ENCODE data around the gene SKI. TPM values are rescaled to one million over a fixed set of nuclear protein-coding genes. Genes with fewer than 3 reads are reported as not detected.

The SKI gene
- total RNA-seq, 2 experiments from 2014 or later: 4.7 to 11.7 TPM

- H3K4me1 ChIP-seq (ENCODE audit: insufficient read depth, low read length, poor library complexity, severe bottlenecking): peaks cover 15% of the 10 kb centered on the region
- H3K4me2 ChIP-seq (ENCODE audit: low read length): no peak overlapping the region
- H3K27ac ChIP-seq (ENCODE audit: low read depth, low read length, poor library complexity, severe bottlenecking): no peak overlapping the region
- H3K79me2 ChIP-seq (ENCODE audit: insufficient read depth, low read depth, low read length): no peaks in the 10 kb centered on the region
- H3K9me3 ChIP-seq (ENCODE audit: low read length): no peaks in the 10 kb centered on the region
- H4K20me1 ChIP-seq (ENCODE audit: insufficient read depth, low read length): no peaks in the 10 kb centered on the region
- TF ChIP-seq CTCF (conservative IDR thresholded peaks at IDR 0.05; ENCODE audit: low read length): no peak
- TF ChIP-seq EZH2phosphoT487 (IDR thresholded peaks at IDR 0.05; ENCODE audit: borderline replicate concordance, low read depth, low read length): no peak
- no peak overlapping the region for H2AFZ ChIP-seq (ENCODE audit: low read length)
- BruUV-seq (replicated peaks): no TSS peak
- ChIA-PET POLR2A (no interaction called here), CTCF (ENCODE audit: unreplicated experiment) (no interaction called here)
- H3K36me3 ChIP-seq (ENCODE audit: insufficient read depth, low read length): no peaks in the 10 kb centered on the region
- no peak for DNase-seq (ENCODE audit: low spot score)
- no peaks in the 10 kb centered on the region for H3K9me2 ChIP-seq (ENCODE audit: insufficient read depth, low read length)
- intact Hi-C loops (cut with micrococcal nuclease; ENCODE audit: unreplicated experiment): no loop called here
- H3K4me3 ChIP-seq (ENCODE audit: low read depth, low read length, poor library complexity, severe bottlenecking): no peak overlapping the region
These were observed 26.0 kb upstream of the SKI start for GRCh38 chr1:2202008-2202575.

GRCh38 chr1:2202843-2203601 is 25.1 kb upstream of the SKI start:
- no peak overlapping the region for H2AFZ ChIP-seq (ENCODE audit: low read length)
- CTCF ChIA-PET (ENCODE audit: unreplicated experiment): no interaction called here
- DNase-seq (ENCODE audit: low spot score): no peak
- no peaks in the 10 kb centered on the region for H3K9me2 ChIP-seq (ENCODE audit: insufficient read depth, low read length)
- no peaks in the 10 kb centered on the region for H3K36me3 ChIP-seq (ENCODE audit: insufficient read depth, low read length)
- no peak overlapping the region for H3K27ac ChIP-seq (ENCODE audit: low read depth, low read length, poor library complexity, severe bottlenecking)
- H3K4me3 ChIP-seq (ENCODE audit: low read depth, low read length, poor library complexity, severe bottlenecking): no peak overlapping the region
- no peaks in the 10 kb centered on the region for H3K9me3 ChIP-seq (ENCODE audit: low read length)
- H3K4me2 ChIP-seq (ENCODE audit: low read length): no peak overlapping the region
- H3K79me2 ChIP-seq (ENCODE audit: insufficient read depth, low read depth, low read length): no peaks in the 10 kb centered on the region
- POLR2A ChIA-PET: no interaction called here
- no peak for TF ChIP-seq CTCF (conservative IDR thresholded peaks at IDR 0.05; ENCODE audit: low read length)
- H4K20me1 ChIP-seq (ENCODE audit: insufficient read depth, low read length): no peaks in the 10 kb centered on the region
- intact Hi-C loops (cut with micrococcal nuclease; ENCODE audit: unreplicated experiment): no loop called here
- peaks cover 15% of the 10 kb centered on the region for H3K4me1 ChIP-seq (ENCODE audit: insufficient read depth, low read length, poor library complexity, severe bottlenecking)
- BruUV-seq (replicated peaks): no TSS peak

Data from OCI-LY7 (cell line).